Tibial nerve (tissue), 4 donors: ENCODE measurements around the gene CALHM6. TPM values are rescaled to one million over a fixed set of nuclear protein-coding genes. Genes with fewer than 3 reads are reported as not detected.

Experiments used
- DNase-seq, 2 donors: peaks; one replicate each; pipeline ENCODE4 v3.0.0-alpha.2; 2019; ENCODE audit warnings: low spot score in 2 of 2
- H3K27ac ChIP-seq, 4 donors: fragments of 200-600 bp; sonication (generic) in 3 of 4; one replicate each; pipeline ENCODE4 v1.5.1; 2017 to 2019; ENCODE audit warnings: mild to moderate bottlenecking in 1 of 4
- H3K27me3 ChIP-seq, 2 donors: fragments of 200-600 bp; sonication (generic) in 1 of 2; one replicate each; pipeline versions ENCODE4 v1.5.1 to v1.6.0; 2017 to 2019
- H3K36me3 ChIP-seq, 3 donors: fragments of 200-600 bp; sonication (generic); one replicate each; pipeline ENCODE4 v1.5.1; 2018 to 2019
- H3K4me1 ChIP-seq, 4 donors: fragments of 200-600 bp; sonication (generic) in 3 of 4; one replicate each; pipeline ENCODE4 v1.5.1; 2017 to 2019
- H3K4me3 ChIP-seq, 4 donors: fragments of 200-600 bp; sonication (generic) in 3 of 4; one replicate each; pipeline ENCODE4 v1.5.1; 2017 to 2019; ENCODE audit warnings: mild to moderate bottlenecking in 1 of 4, moderate library complexity in 1 of 4
- H3K9me3 ChIP-seq, 4 donors: fragments of 200-600 bp; sonication (generic) in 3 of 4; one replicate each; pipeline ENCODE4 v1.5.1; 2017 to 2019
- CTCF ChIP-seq, 5 experiments: fragments of 200-600 bp in 3 of 5; fragments of 450-650 bp in 2 of 5; sonication (generic) in 3 of 5; IDR thresholded peaks; one replicate each; pipeline ENCODE4 v1.5.1; 2016 to 2019; ENCODE audit warnings: antibody characterized with exemption in 5 of 5, mild to moderate bottlenecking in 3 of 5, moderate library complexity in 2 of 5
- EP300 ChIP-seq, 2 donors: sonication (generic); formaldehyde crosslinking; IDR thresholded peaks; one replicate each; pipeline ENCODE4 v1.6.1; 2017; ENCODE audit warnings: antibody characterized with exemption in 2 of 2, mild to moderate bottlenecking in 1 of 2
- POLR2A ChIP-seq, 2 donors: fragments of 450-650 bp; IDR thresholded peaks; one replicate each; pipeline ENCODE4 v1.6.1; 2017; ENCODE audit warnings: antibody characterized with exemption in 2 of 2, mild to moderate bottlenecking in 2 of 2, moderate library complexity in 2 of 2
- WGBS, 2 donors: methylation state at CpG; one replicate each; pipeline ENCODE4 v1.1.5; 2018; 5-methylcytosine and 5-hydroxymethylcytosine counted together
- total RNA-seq, 4 donors: library from RNA; depleted of rRNA; stranded (reverse); fragments of >200 nt; gene quantifications; one replicate each; pipeline ENCODE4 v1.1.0, GENCODE V29; 2016

Gene CALHM6
- total RNA-seq, 4 donors from 2014 or later, result 0.60 to 11.4 (median 5.4) TPM

GRCh38 chr6:116430860-116431259 is 30.3 kb upstream of the CALHM6 start:
- 91 to 93% methylated on average over 4 of the region's 4 CpGs for WGBS, 2 donors
- Histone ChIP-seq H3K27me3 (no peaks in the 10 kb centered on the region), H3K9me3 (no peaks in the 10 kb centered on the region), H3K4me1 (no peaks in the 10 kb centered on the region), H3K36me3 (peaks cover 0 to 85% (median 0%) of the 10 kb centered on the region in 3 donors), H3K4me3 (no peak overlapping the region), H3K27ac (no peak overlapping the region)
- no peak for TF ChIP-seq POLR2A (IDR thresholded peaks at IDR 0.05)
- no peak for TF ChIP-seq EP300 (IDR thresholded peaks at IDR 0.05)
- DNase-seq, result no peak

GRCh38 chr6:116431964-116432595 is 29.1 kb upstream of the CALHM6 start:
- Histone ChIP-seq H3K27ac (no peak overlapping the region), H3K36me3 (peaks cover 0 to 86% (median 0%) of the 10 kb centered on the region in 3 donors), H3K27me3 (no peaks in the 10 kb centered on the region), H3K9me3 (no peaks in the 10 kb centered on the region), H3K4me3 (no peak overlapping the region), H3K4me1 (no peaks in the 10 kb centered on the region)
- TF ChIP-seq POLR2A (IDR thresholded peaks at IDR 0.05) (no peak), CTCF (IDR thresholded peaks at IDR 0.05) (no peak), EP300 (IDR thresholded peaks at IDR 0.05) (no peak)
- no peak for DNase-seq

GRCh38 chr6:116433206-116433712 is 27.9 kb upstream of the CALHM6 start:
- H3K27ac ChIP-seq, result no peak overlapping the region
- TF ChIP-seq EP300 (IDR thresholded peaks at IDR 0.05) (no peak), POLR2A (IDR thresholded peaks at IDR 0.05) (no peak)
- no peaks in the 10 kb centered on the region for H3K27me3 ChIP-seq
- H3K9me3 ChIP-seq, result no peaks in the 10 kb centered on the region
- DNase-seq, result no peak
- no peak overlapping the region for H3K4me3 ChIP-seq
- no peaks in the 10 kb centered on the region for H3K4me1 ChIP-seq
- 89 to 92% methylated on average over 4 of the region's 4 CpGs for WGBS, 2 donors
- H3K36me3 ChIP-seq, result peaks cover 0 to 75% (median 0%) of the 10 kb centered on the region in 3 donors

- no peaks in the 10 kb centered on the region for H3K27me3 ChIP-seq
- H3K27ac ChIP-seq, result no peak overlapping the region
- no peak overlapping the region for H3K4me3 ChIP-seq
- WGBS, 2 donors, result 84 to 94% methylated on average over 1 of the region's 1 CpG
- DNase-seq, result no peak
- peaks cover 0 to 66% (median 0%) of the 10 kb centered on the region in 3 donors for H3K36me3 ChIP-seq
- no peaks in the 10 kb centered on the region for H3K9me3 ChIP-seq
- no peak for TF ChIP-seq EP300 (IDR thresholded peaks at IDR 0.05)
- no peak for TF ChIP-seq CTCF (IDR thresholded peaks at IDR 0.05)
- no peak for TF ChIP-seq POLR2A (IDR thresholded peaks at IDR 0.05)
- H3K4me1 ChIP-seq, result peaks cover 0 to 8% (median 0%) of the 10 kb centered on the region in 4 donors
These were observed 27.0 kb upstream of the CALHM6 start for GRCh38 chr6:116434056-116434725.

GRCh38 chr6:116436586-116436985 is 24.6 kb upstream of the CALHM6 start:
- H3K4me3 ChIP-seq, result no peak overlapping the region
- H3K27me3 ChIP-seq, result no peaks in the 10 kb centered on the region
- DNase-seq, result no peak
- no peaks in the 10 kb centered on the region for H3K9me3 ChIP-seq
- 93 to 96% methylated on average over 7 of the region's 7 CpGs for WGBS, 2 donors
- no peak for TF ChIP-seq EP300 (IDR thresholded peaks at IDR 0.05)
- no peak for TF ChIP-seq CTCF (IDR thresholded peaks at IDR 0.05)
- no peak overlapping the region for H3K27ac ChIP-seq
- peaks cover 0 to 20% (median 0%) of the 10 kb centered on the region in 4 donors for H3K4me1 ChIP-seq
- H3K36me3 ChIP-seq, result peaks cover 0 to 47% (median 0%) of the 10 kb centered on the region in 3 donors

GRCh38 chr6:116437656-116438055 is 23.5 kb upstream of the CALHM6 start:
- no peaks in the 10 kb centered on the region for H3K27me3 ChIP-seq
- DNase-seq, result no peak
- H3K4me3 ChIP-seq, result no peak overlapping the region
- H3K4me1 ChIP-seq, result peaks cover 0 to 20% (median 0%) of the 10 kb centered on the region in 4 donors
- H3K9me3 ChIP-seq, result no peaks in the 10 kb centered on the region
- peaks cover 0 to 36% (median 0%) of the 10 kb centered on the region in 3 donors for H3K36me3 ChIP-seq
- H3K27ac ChIP-seq, result no peak overlapping the region
- TF ChIP-seq POLR2A (IDR thresholded peaks at IDR 0.05), result no peak
